CD14-positive monocyte (primary cell): ENCODE measurements around the gene FRMPD4. TPM values are rescaled to one million over a fixed set of nuclear protein-coding genes. Genes with fewer than 3 reads are reported as not detected.

Source experiments
- DNase-seq, 3 donors: peaks; one replicate each; pipeline ENCODE4 v3.0.0-alpha.2; 2011 to 2022
- H2AFZ ChIP-seq: 2 replicates; pipeline ENCODE4 v1.6.0; 2012; ENCODE audit warnings: mild to moderate bottlenecking, low read depth, low read length, inconsistent platforms; ENCODE audit not compliant: insufficient read depth, poor library complexity, severe bottlenecking
- H3K27ac ChIP-seq, 2 donors: 1 replicate in 1 of 2; 2 replicates in 1 of 2; pipeline ENCODE4 v1.5.1; 2012 to 2013; ENCODE audit warnings: low read length in 2 of 2, control low read depth in 1 of 2, inconsistent platforms in 1 of 2, low read depth in 1 of 2, mild to moderate bottlenecking in 1 of 2
- H3K27me3 ChIP-seq, 2 donors: one replicate each; pipeline versions ENCODE4 v1.6.0 to v1.6.1; 2011 to 2013; ENCODE audit warnings: low read length in 2 of 2; ENCODE audit not compliant: control insufficient read depth in 2 of 2, insufficient read depth in 2 of 2
- H3K36me3 ChIP-seq, 2 donors: replicated peaks in 1 of 2; 1 replicate in 1 of 2; 2 replicates in 1 of 2; pipeline versions ENCODE4 v1.5.1 to v1.6.1; 2012 to 2013; ENCODE audit warnings: low read length in 2 of 2, control low read depth in 1 of 2, inconsistent platforms in 1 of 2, mild to moderate bottlenecking in 1 of 2; ENCODE audit not compliant: insufficient read depth in 2 of 2, control insufficient read depth in 1 of 2
- H3K4me1 ChIP-seq, 2 donors: 1 replicate in 1 of 2; 2 replicates in 1 of 2; pipeline versions ENCODE4 v1.5.1 to v1.6.1; 2012 to 2013; ENCODE audit warnings: low read length in 2 of 2, control low read depth in 1 of 2, inconsistent platforms in 1 of 2, mild to moderate bottlenecking in 1 of 2, moderate library complexity in 1 of 2; ENCODE audit not compliant: insufficient read depth in 2 of 2, control insufficient read depth in 1 of 2
- H3K4me2 ChIP-seq: replicated peaks from 2 replicates; pipeline ENCODE3; 2012; ENCODE audit warnings: low read length, moderate library complexity, mild to moderate bottlenecking; ENCODE audit not compliant: poor library complexity, severe bottlenecking; ENCODE audit errors: extremely low read depth
- H3K4me3 ChIP-seq, 3 experiments: fragments of 200-600 bp in 1 of 3; sonication (generic) in 1 of 3; replicated peaks in 1 of 3; 1 replicate in 2 of 3; 2 replicates in 1 of 3; pipeline ENCODE4 v1.5.1; 2011 to 2013; ENCODE audit warnings: low read length in 3 of 3, mild to moderate bottlenecking in 3 of 3, control low read depth in 2 of 3, low read depth in 2 of 3, inconsistent platforms in 1 of 3, moderate library complexity in 1 of 3
- H3K79me2 ChIP-seq: 2 replicates; pipeline ENCODE4 v1.6.0; 2012; ENCODE audit warnings: mild to moderate bottlenecking, control low read depth, inconsistent platforms, low read length, moderate library complexity; ENCODE audit not compliant: insufficient read depth
- H3K9ac ChIP-seq: 2 replicates; pipeline ENCODE4 v1.6.0; 2017; ENCODE audit warnings: low read length, mild to moderate bottlenecking; ENCODE audit not compliant: insufficient read depth, poor library complexity, severe bottlenecking
- H3K9me3 ChIP-seq, 2 donors: replicated peaks in 1 of 2; 1 replicate in 1 of 2; 2 replicates in 1 of 2; pipeline versions ENCODE4 v1.5.1 to v1.6.1; 2012 to 2013; ENCODE audit warnings: low read length in 2 of 2, control low read depth in 1 of 2; ENCODE audit not compliant: control insufficient read depth in 1 of 2, insufficient read depth in 1 of 2
- H4K20me1 ChIP-seq: 2 replicates; pipeline ENCODE4 v1.6.0; 2012; ENCODE audit warnings: mild to moderate bottlenecking, low read length, control low read depth, moderate library complexity; ENCODE audit not compliant: insufficient read depth
- H3K27ac Mint-ChIP-seq, 7 donors: one replicate each; pipeline ENCODE4 v1.8.0; 2020; ENCODE audit warnings: mild to moderate bottlenecking in 7 of 7, mixed read lengths in 7 of 7, moderate library complexity in 6 of 7, inconsistent platforms in 2 of 7
- H3K27me3 Mint-ChIP-seq, 3 donors: one replicate each; pipeline ENCODE4 v1.8.0; 2021 to 2022; ENCODE audit warnings: low read depth in 3 of 3, mild to moderate bottlenecking in 3 of 3, mixed read lengths in 3 of 3, moderate library complexity in 3 of 3, inconsistent platforms in 1 of 3
- H3K36me3 Mint-ChIP-seq, 2 donors: one replicate each; pipeline ENCODE4 v1.8.0; 2020; ENCODE audit warnings: mixed read lengths in 2 of 2, inconsistent platforms in 1 of 2, mild to moderate bottlenecking in 1 of 2
- H3K4me1 Mint-ChIP-seq: one replicate; pipeline ENCODE4 v1.8.0; 2020; ENCODE audit warnings: mild to moderate bottlenecking, mixed read lengths
- H3K4me3 Mint-ChIP-seq, 2 donors: one replicate each; pipeline ENCODE4 v1.8.0; 2020; ENCODE audit warnings: mild to moderate bottlenecking in 2 of 2, mixed read lengths in 2 of 2, moderate library complexity in 1 of 2
- H3K9me3 Mint-ChIP-seq, 7 donors: one replicate each; pipeline ENCODE4 v1.8.0; 2020 to 2022; ENCODE audit warnings: mixed read lengths in 7 of 7, mild to moderate bottlenecking in 6 of 7, moderate library complexity in 6 of 7, inconsistent platforms in 2 of 7
- WGBS: methylation state at CpG from one replicate; pipeline ENCODE4 v1.1.5; 2013; ENCODE audit warnings: missing lambda C conversion rate; ENCODE audit not compliant: insufficient coverage; 5-methylcytosine and 5-hydroxymethylcytosine counted together
- intact Hi-C, 2 donors: fragments of 100-400 bp; cut with micrococcal nuclease; formaldehyde crosslinking; loops; one replicate each; pipeline versions ENCODE4 v1.15.0 to v1.15.1; 2023
- polyA plus RNA-seq, 3 donors: library from polyadenylated mRNA; depleted of rRNA in 1 of 3; unstranded in 2 of 3; stranded (reverse) in 1 of 3; fragments of 300-500 nt in 2 of 3; fragments of >200 nt in 1 of 3; fragmentation: Illumina TruSeq in 2 of 3; gene quantifications; 1 replicate in 2 of 3; 2 replicates in 1 of 3; pipeline ENCODE4 v1.2.3, GENCODE V29; 2012 to 2021
- TF ChIP-seq, protein P1 (sequence below): fragments of 200-600 bp; IDR thresholded peaks from one replicate; pipeline ENCODE4 v1.8.0; 2022; ENCODE audit warnings: antibody characterized with exemption, mild to moderate bottlenecking

FRMPD4 gene
- polyA plus RNA-seq, 3 donors: not detected

DNA sequence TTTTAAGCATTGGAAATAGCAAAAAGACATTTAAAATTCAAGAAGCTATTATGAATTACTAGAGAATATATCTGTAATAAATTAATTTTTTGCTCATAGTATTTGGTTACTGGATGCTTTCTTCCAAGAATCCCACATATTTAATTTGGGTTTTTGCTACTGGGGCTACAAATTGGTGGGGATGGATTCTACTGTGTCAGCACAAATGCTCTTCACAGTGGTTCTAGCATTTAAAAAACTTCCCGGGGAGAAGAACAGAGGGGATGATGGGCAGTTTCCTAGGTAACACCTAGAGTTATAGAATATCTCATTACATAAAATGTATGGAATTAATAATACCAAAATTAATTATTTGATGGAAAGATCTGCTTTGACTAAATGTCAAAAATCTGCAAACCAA, 584.0 kb downstream of the FRMPD4 start:
- Histone ChIP-seq H3K27ac (no peak overlapping the region), H3K4me1 (no peaks in the 10 kb centered on the region), H4K20me1 (no peaks in the 10 kb centered on the region), H3K27me3 (peaks cover 0 to 2% of the 10 kb centered on the region in 2 donors), H3K4me2 (no peak overlapping the region), H3K4me3 (no peak overlapping the region), H2AFZ (no peak overlapping the region), H3K9ac (no peak overlapping the region), H3K9me3 (no peaks in the 10 kb centered on the region), H3K79me2 (no peaks in the 10 kb centered on the region), H3K36me3 (no peaks in the 10 kb centered on the region)
- no peak overlapping the region for H3K4me3 Mint-ChIP-seq
- H3K27ac Mint-ChIP-seq: no peak overlapping the region
- TF ChIP-seq, protein P1, sequence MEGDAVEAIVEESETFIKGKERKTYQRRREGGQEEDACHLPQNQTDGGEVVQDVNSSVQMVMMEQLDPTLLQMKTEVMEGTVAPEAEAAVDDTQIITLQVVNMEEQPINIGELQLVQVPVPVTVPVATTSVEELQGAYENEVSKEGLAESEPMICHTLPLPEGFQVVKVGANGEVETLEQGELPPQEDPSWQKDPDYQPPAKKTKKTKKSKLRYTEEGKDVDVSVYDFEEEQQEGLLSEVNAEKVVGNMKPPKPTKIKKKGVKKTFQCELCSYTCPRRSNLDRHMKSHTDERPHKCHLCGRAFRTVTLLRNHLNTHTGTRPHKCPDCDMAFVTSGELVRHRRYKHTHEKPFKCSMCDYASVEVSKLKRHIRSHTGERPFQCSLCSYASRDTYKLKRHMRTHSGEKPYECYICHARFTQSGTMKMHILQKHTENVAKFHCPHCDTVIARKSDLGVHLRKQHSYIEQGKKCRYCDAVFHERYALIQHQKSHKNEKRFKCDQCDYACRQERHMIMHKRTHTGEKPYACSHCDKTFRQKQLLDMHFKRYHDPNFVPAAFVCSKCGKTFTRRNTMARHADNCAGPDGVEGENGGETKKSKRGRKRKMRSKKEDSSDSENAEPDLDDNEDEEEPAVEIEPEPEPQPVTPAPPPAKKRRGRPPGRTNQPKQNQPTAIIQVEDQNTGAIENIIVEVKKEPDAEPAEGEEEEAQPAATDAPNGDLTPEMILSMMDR: no peak
- H3K27me3 Mint-ChIP-seq: peaks cover 1 to 4% (median 1%) of the 10 kb centered on the region in 3 donors
- H3K36me3 Mint-ChIP-seq: no peaks in the 10 kb centered on the region
- intact Hi-C loops: no loop called here
- WGBS: no CpG with 5 or more reads among the region's 1 CpG
- no peaks in the 10 kb centered on the region for H3K9me3 Mint-ChIP-seq
- DNase-seq: no peak
- no peaks in the 10 kb centered on the region for H3K4me1 Mint-ChIP-seq

DNA sequence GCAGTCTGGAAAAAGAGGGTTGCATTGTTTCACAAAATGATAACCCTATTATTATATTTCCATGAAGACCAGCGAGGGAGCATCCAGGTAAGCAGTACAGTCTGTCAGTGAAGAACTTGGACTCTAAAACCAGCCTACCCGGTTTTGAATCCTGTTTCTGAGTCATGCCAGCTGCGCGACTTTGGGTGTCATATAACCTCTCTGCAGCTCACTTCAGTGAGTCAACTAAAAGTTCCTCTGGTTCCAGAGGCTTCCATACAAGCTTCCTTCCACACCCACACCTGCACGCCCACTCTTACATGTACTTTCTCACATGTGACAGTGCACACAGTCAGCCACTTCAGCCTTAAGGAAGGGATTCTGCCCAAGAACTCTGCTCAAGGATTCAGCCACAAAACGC, 603.1 kb downstream of the FRMPD4 start:
- H3K27me3 Mint-ChIP-seq: peaks cover 0 to 17% (median 0%) of the 10 kb centered on the region in 3 donors
- intact Hi-C loops: no loop called here
- H3K36me3 ChIP-seq: no peaks in the 10 kb centered on the region
- peaks cover 0 to 2% of the 10 kb centered on the region in 2 donors for H3K27me3 ChIP-seq
- no peak overlapping the region for H3K27ac Mint-ChIP-seq
- H3K27ac ChIP-seq: no peak overlapping the region
- H3K9me3 Mint-ChIP-seq: peaks cover 0 to 10% (median 0%) of the 10 kb centered on the region in 7 donors
- no peak overlapping the region for H3K4me2 ChIP-seq
- H3K36me3 Mint-ChIP-seq: no peaks in the 10 kb centered on the region
- H3K4me3 Mint-ChIP-seq: no peak overlapping the region
- H3K79me2 ChIP-seq: no peaks in the 10 kb centered on the region
- no peaks in the 10 kb centered on the region for H3K4me1 Mint-ChIP-seq
- H2AFZ ChIP-seq: no peak overlapping the region
- TF ChIP-seq, protein P1: no peak
- no peaks in the 10 kb centered on the region for H3K9me3 ChIP-seq
- no peak overlapping the region for H3K4me3 ChIP-seq
- no peaks in the 10 kb centered on the region for H4K20me1 ChIP-seq
- 82% methylated on average over 3 of the region's 6 CpGs for WGBS
- no peak for DNase-seq
- no peak overlapping the region for H3K9ac ChIP-seq
- no peaks in the 10 kb centered on the region for H3K4me1 ChIP-seq
